ENCODE measurements around the gene TTLL5.
"Not testable (repeated sequence)": the region's sequence is repeated elsewhere in the genome, so short reads cannot be mapped to it uniquely, and the experiment has no call there.

The TTLL5 gene

GRCh38 chr14:75844486-75844885 is 183.4 kb downstream of the TTLL5 start:
- no peak for DNase-seq
- intact Hi-C loops (cut with DNase I), result no loop called here

- intact Hi-C loops (cut with DNase I), result no loop called here
- DNase-seq, result no peak
Observed at GRCh38 chr14:75845136-75845804, 184.2 kb downstream of the TTLL5 start.

DNA sequence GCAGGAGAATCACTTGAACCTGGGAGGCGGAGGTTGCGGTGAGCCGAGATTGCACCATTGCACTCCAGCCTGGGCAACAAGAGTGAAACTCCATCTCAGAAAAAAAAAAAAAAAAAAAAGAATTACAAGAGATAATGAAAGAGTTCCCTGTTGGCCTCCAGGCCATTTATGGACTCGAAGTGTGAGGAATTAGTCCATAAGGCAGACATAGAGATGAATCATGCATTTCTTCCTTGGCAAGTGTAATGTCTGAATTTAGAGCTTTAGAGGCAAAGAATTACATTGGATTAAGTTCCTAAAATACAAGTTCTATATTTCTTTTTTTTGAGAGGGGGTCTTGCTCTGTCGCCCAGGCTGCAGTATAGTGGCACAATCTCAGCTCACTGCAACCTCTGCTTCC is 185.6 kb downstream of the TTLL5 start:
- intact Hi-C loops (cut with DNase I); DNase-seq: not testable (repeated sequence)

DNA sequence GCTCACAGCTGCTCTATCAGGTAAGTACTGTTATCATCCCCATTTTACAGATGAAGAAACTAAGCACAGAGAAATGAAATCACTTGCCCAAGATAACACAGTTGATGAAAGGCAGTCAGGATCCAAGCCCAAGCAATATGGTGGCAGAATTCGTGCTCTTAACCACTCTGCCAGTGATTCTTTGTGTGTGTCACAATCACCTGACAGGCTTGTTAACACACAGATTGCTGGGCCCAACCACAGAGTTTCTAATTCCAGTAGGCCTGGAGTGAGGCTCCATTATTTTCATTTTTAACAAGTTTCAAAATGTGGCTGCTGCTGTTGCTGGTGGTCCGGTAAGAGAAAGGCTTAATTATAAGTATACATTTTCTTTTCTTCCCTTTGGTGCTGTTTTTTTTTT is 186.5 kb downstream of the TTLL5 start:
- intact Hi-C loops (cut with DNase I), result no loop called here

GRCh38 chr14:75848167-75848913 is 187.3 kb downstream of the TTLL5 start:
- no peak for DNase-seq
- intact Hi-C loops (cut with DNase I), result no loop called here

More for the DNA sequence above, 186.5 kb downstream of the TTLL5 start:
- DNase-seq, result no peak

DNA sequence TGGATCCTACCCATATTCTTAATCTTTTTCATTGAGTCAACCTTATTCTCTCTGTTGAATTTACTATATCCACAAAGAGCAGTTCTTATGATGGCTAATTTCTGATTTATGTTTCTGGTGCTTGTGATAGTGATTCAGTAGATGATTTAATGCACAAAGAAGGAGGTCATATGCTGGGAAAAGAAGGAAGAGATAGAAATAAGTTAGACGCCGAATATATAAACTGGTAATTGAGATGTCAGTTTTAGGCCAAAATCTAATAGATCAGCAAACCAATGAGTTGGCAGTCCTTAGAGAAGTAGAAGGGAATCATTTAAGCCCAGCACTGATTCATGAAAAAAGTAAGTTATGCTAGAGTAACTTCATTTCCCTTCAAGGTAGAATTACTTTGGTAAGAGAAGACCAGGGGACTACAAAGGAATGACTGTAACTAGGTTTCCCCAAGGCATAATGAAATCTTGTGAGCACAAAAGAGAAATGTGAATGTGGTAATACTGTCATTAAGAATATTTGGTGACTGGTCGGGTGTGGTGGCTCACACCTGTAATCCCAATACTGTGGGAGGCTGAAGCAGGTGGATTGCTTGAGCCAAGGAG is 188.4 kb downstream of the TTLL5 start:
- intact Hi-C loops (cut with DNase I), result no loop called here
- no peak for DNase-seq

- peak in 2 of 42 donors; percentile 10 to 23 for DNase-seq
Observed at GRCh38 chr14:75851574-75851866, 190.5 kb downstream of the TTLL5 start.

GRCh38 chr14:75854111-75854799 is 193.2 kb downstream of the TTLL5 start:
- intact Hi-C loops (cut with DNase I), result no loop called here
- no peak for DNase-seq

More at GRCh38 chr14:75851574-75851866, 190.5 kb downstream of the TTLL5 start:
- intact Hi-C loops (cut with DNase I), result no loop called here

DNA sequence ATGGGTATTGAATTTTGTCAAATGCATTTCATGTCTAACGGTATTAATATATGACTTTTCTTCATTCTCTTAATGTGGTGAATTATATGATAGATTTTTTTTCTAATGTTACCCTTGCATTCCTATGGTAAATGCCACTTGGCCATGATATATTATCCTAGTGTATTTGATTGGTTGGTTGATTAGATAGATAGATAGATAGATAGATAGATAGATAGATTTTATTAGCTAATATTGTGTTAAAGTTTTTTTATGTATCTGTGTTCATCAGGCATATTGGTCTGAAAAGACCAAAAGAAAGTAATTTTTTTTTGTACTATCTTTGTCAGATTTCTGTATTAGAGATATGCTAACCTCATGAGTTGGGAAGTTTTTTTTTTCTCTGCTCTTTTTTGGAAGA is 196.2 kb downstream of the TTLL5 start:
- DNase-seq, result no peak

DNA sequence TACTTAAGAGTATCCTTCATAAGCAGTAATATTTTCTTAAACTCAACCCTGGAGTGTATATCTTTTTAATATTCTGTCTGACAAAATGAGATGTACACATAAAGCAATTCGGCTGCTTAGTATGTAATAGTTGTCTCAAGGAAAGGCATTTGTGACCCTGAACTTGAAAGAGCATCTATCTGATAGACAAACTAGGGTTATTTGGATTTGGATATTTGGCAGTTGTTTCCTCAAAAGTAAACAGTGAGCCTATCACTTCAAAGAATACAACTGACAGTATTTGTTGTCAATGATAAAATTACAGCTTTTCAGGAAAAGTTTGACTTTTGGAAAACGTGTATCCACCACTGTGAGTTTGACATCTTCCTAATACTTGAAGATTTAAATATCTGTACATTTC is 197.3 kb downstream of the TTLL5 start:
- intact Hi-C loops (cut with DNase I), result no loop called here

More for the DNA sequence above, 196.2 kb downstream of the TTLL5 start:
- intact Hi-C loops (cut with DNase I), result no loop called here

GRCh38 chr14:75859746-75860145 is 198.7 kb downstream of the TTLL5 start:
- intact Hi-C loops (cut with DNase I), result no loop called here
- peak in 23 of 42 donors; percentile 18 to 81 (median 42) for DNase-seq

More for the DNA sequence above, 197.3 kb downstream of the TTLL5 start:
- no peak for DNase-seq

DNA sequence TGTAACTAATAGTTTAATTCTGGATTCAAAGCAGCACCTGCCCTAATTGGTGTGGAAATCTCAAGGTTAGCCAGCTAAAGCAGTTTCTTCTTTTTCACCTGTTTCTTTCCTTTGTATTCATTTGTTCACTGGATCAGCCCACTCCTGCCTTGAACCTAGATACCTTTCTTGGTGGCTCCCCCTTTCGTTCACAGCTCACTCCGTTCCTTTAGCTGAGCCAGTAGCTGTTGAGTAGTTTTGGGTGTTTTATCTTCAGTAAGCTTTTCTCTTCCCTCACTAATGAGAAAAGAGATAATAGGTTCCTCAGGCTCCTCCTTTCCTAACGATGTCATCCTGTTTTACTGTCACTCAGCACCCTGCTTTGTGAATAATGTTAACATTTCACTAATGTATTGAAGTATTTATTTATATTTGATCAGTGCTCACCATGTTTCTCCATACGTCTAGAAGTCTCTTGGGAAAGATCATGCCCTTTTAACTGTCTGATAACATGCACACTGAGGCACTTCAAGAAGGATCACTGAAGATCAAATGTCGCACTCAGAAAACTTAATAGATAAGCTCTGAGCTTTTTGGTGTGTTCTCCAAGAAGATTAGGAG is 199.6 kb downstream of the TTLL5 start:
- peak in 8 of 42 donors; percentile 9 to 58 (median 26) for DNase-seq
- intact Hi-C loops (cut with DNase I), result no loop called here

- intact Hi-C loops (cut with DNase I), result no loop called here
- peak in 5 of 42 donors; percentile 11 to 49 (median 41) for DNase-seq
Observed at GRCh38 chr14:75861161-75861621, 200.1 kb downstream of the TTLL5 start.

DNA sequence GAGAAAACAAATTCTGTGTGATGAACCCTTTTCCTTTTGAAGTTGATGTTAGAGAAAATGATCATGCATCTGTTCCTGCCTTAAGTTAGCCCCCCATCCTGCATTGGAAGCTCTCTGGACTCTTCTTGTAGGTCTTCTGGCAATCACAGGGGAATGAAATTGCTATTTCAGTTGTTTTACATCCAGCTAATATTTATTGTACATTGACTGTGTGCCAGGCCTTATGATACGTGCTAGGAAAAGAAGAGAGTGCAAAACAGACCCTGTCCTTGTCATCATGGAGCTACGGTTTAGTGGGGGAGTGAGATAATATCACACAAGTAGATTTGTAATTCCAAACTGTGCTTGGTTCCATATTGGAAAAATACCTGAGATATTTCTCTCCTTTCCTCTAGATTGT is 202.2 kb downstream of the TTLL5 start:
- intact Hi-C loops (cut with DNase I), result no loop called here

DNA sequence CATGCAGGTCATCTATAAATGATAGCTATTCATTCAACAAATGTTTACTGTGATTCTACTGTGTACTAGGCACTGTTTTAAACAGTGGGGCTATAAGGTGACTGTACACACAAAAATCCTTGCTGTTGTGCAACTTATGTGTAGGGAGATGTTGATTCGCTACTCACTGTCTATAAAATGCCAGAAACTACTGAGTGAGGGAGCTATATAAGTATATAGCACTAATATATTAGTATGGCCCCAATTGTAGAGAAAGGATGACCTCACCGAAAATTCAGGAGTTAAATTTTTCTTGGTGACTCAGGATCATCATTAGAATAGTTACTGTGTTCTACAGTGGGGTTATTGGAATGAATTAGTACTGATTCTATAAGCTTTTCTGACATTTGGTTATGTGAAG is 203.3 kb downstream of the TTLL5 start:
- no peak for DNase-seq
- intact Hi-C loops (cut with DNase I), result no loop called here

More for the DNA sequence above, 202.2 kb downstream of the TTLL5 start:
- DNase-seq, result no peak

- no peak for DNase-seq
- intact Hi-C loops (cut with DNase I), result no loop called here
Observed at GRCh38 chr14:75865531-75865930, 204.5 kb downstream of the TTLL5 start.

DNA sequence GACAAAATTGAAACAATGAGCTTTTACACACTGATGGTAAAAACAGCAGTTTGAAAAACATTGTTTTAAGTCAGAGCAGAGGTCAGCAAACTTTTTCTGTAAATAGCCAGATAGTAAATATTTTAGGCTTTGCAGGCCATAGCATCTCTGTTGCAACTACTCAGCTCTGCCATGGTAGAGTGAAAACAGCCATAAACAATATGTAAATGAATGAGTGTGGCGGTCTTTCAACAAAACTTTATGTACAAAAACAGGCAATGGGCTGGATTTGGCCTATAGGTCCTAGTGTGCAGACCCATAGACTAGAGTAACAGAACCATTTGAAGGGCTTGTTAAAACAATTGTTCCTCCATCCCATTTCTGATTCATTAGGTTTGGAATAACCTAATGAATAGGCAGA is 205.9 kb downstream of the TTLL5 start:
- DNase-seq, result no peak
- intact Hi-C loops (cut with DNase I), result no loop called here

- no peak for DNase-seq
- intact Hi-C loops (cut with DNase I), result no loop called here
Observed at GRCh38 chr14:75871181-75871880, 210.3 kb downstream of the TTLL5 start.

- intact Hi-C loops (cut with DNase I), result no loop called here
- DNase-seq, result no peak
Observed at GRCh38 chr14:75875958-75876357, 214.9 kb downstream of the TTLL5 start.

All from head of caudate nucleus (tissue), 42 donors.